SU-DHL-6 (cell line): ENCODE results near the gene SDK1.

Experiments
- H2AFZ ChIP-seq: fragments of 200-600 bp; sonication (generic); 2 replicates; pipeline ENCODE4 v1.6.1; 2014; ENCODE audit warnings: low read depth, mild to moderate bottlenecking, moderate library complexity, mixed read lengths, antibody characterized with exemption, low read length; ENCODE audit not compliant: severe bottlenecking
- H3F3A ChIP-seq: fragments of 200-600 bp; shearing (Covaris generic); 2 replicates; pipeline ENCODE4 v1.6.0; 2016; ENCODE audit warnings: antibody characterized with exemption, mild to moderate bottlenecking; ENCODE audit not compliant: insufficient read depth
- H3K27ac ChIP-seq: fragments of 200-600 bp; sonication (generic); 2 replicates; pipeline ENCODE4 v1.5.1; 2016; ENCODE audit warnings: low read depth, mild to moderate bottlenecking, low read length, moderate library complexity, mixed read lengths
- H3K27me3 ChIP-seq: fragments of 200-600 bp; sonication (generic), shearing (Covaris generic); 2 replicates; pipeline ENCODE4 v1.6.0; 2014; ENCODE audit warnings: mild to moderate bottlenecking, low read length
- H3K36me3 ChIP-seq: fragments of 200-600 bp; sonication (generic); 2 replicates; pipeline ENCODE4 v1.6.1; 2014; ENCODE audit warnings: mild to moderate bottlenecking, low read length, mixed read lengths
- H3K4me2 ChIP-seq: fragments of 300-600, 200-600 bp; shearing (Covaris generic), sonication (generic); 2 replicates; pipeline ENCODE4 v1.6.0; 2014; ENCODE audit warnings: low read length, low read depth, mild to moderate bottlenecking; ENCODE audit not compliant: poor library complexity, severe bottlenecking
- H3K4me3 ChIP-seq: fragments of 200-600 bp; sonication (generic); 2 replicates; pipeline ENCODE4 v1.5.1; 2014; ENCODE audit warnings: antibody characterized with exemption, low read length, mild to moderate bottlenecking, mixed read lengths; ENCODE audit not compliant: insufficient read depth, poor library complexity, severe bottlenecking
- H3K79me2 ChIP-seq: fragments of 200-600 bp; sonication (generic); 2 replicates; pipeline ENCODE4 v1.6.1; 2014; ENCODE audit warnings: mild to moderate bottlenecking, low read length, moderate library complexity; ENCODE audit not compliant: insufficient read depth
- H3K9ac ChIP-seq: fragments of 200-600 bp; sonication (generic); 2 replicates; pipeline ENCODE4 v1.7.0; 2014; ENCODE audit warnings: mild to moderate bottlenecking, low read length
- H3K9me2 ChIP-seq: fragments of 200-600 bp; sonication (generic); replicated peaks from 2 replicates; pipeline ENCODE4 v1.6.1; 2014; ENCODE audit warnings: low read length; ENCODE audit not compliant: insufficient read depth
- H3K9me3 ChIP-seq: fragments of 200-600 bp; sonication (generic); 2 replicates; pipeline ENCODE4 v1.6.1; 2014; ENCODE audit warnings: low read length, mixed read lengths; ENCODE audit not compliant: insufficient read depth
- H4K20me1 ChIP-seq: fragments of 200-600 bp; sonication (generic); 2 replicates; pipeline ENCODE4 v1.6.1; 2014; ENCODE audit warnings: low read depth, mild to moderate bottlenecking, antibody characterized with exemption, low read length, moderate library complexity, mixed read lengths
- CTCF ChIP-seq: fragments of 200-600 bp; sonication (generic); IDR thresholded peaks from one replicate; pipeline ENCODE4 v1.5.1; 2017; ENCODE audit warnings: antibody characterized with exemption, mild to moderate bottlenecking, low read length, moderate library complexity; ENCODE audit not compliant: insufficient read depth, poor library complexity, severe bottlenecking
- EZH2phosphoT487 ChIP-seq: fragments of 200-600 bp; sonication (generic), shearing (Covaris generic); conservative IDR thresholded peaks from 2 replicates; pipeline ENCODE4 v1.6.1; 2018; ENCODE audit warnings: mild to moderate bottlenecking, antibody characterized with exemption, low read length, moderate library complexity, mixed read lengths

Gene SDK1

GRCh38 chr7:3327655-3328054, 26.6 kb downstream of the SDK1 start:
- Histone ChIP-seq H3F3A (no peaks in the 10 kb centered on the region), H3K27ac (no peak overlapping the region), H3K4me3 (no peak overlapping the region), H3K27me3 (0 out of 2 replicates have a peak, but pooled peaks cover 5% of the 10 kb centered on the region), H3K9ac (no peak overlapping the region), H3K79me2 (no peaks in the 10 kb centered on the region), H3K9me3 (no peaks in the 10 kb centered on the region), H3K36me3 (no peaks in the 10 kb centered on the region), H2AFZ (no peak overlapping the region), H4K20me1 (no peaks in the 10 kb centered on the region), H3K4me2 (no peak overlapping the region), H3K9me2 (no peaks in the 10 kb centered on the region)
- TF ChIP-seq EZH2phosphoT487, result no peak
- no peak for TF ChIP-seq CTCF

- no peak overlapping the region for H3K27ac ChIP-seq
- no peaks in the 10 kb centered on the region for H3K9me3 ChIP-seq
- no peaks in the 10 kb centered on the region for H3K9me2 ChIP-seq
- no peaks in the 10 kb centered on the region for H4K20me1 ChIP-seq
- no peak overlapping the region for H3K4me3 ChIP-seq
- H3K27me3 ChIP-seq, result 0 out of 2 replicates have a peak, but pooled peaks cover 2% of the 10 kb centered on the region
- no peaks in the 10 kb centered on the region for H3K36me3 ChIP-seq
- no peaks in the 10 kb centered on the region for H3F3A ChIP-seq
- H3K79me2 ChIP-seq, result no peaks in the 10 kb centered on the region
- no peak overlapping the region for H2AFZ ChIP-seq
- no peak for TF ChIP-seq CTCF
- TF ChIP-seq EZH2phosphoT487, result no peak
- no peak overlapping the region for H3K4me2 ChIP-seq
- H3K9ac ChIP-seq, result no peak overlapping the region
These were observed 31.3 kb downstream of the SDK1 start for GRCh38 chr7:3332308-3332707.

GRCh38 chr7:3333861-3334260, 32.8 kb downstream of the SDK1 start:
- Histone ChIP-seq H3K4me2 (no peak overlapping the region), H3F3A (no peaks in the 10 kb centered on the region), H3K27ac (no peak overlapping the region), H3K4me3 (no peak overlapping the region), H3K27me3 (no peaks in the 10 kb centered on the region), H3K36me3 (no peaks in the 10 kb centered on the region), H3K9me3 (no peaks in the 10 kb centered on the region), H3K9ac (no peak overlapping the region), H2AFZ (no peak overlapping the region), H3K79me2 (no peaks in the 10 kb centered on the region), H4K20me1 (no peaks in the 10 kb centered on the region), H3K9me2 (no peaks in the 10 kb centered on the region)
- TF ChIP-seq EZH2phosphoT487 (no peak), CTCF (no peak)
